CD4-positive, alpha-beta T cell treated with Interleukin-17A for 1 hour (primary cell): ENCODE results near the gene DPP3.
"Not testable (repeated sequence)": the region's sequence is repeated elsewhere in the genome, so short reads cannot be mapped to it uniquely, and the experiment has no call there.

Source experiments
- DNase-seq: peaks from one replicate; pipeline ENCODE4 v3.0.0-alpha.2; 2020

The DPP3 gene

GRCh38 chr11:66539170-66539869 lies 59.1 kb downstream of the DPP3 start:
- DNase-seq: no peak

GRCh38 chr11:66539870-66540213 lies 59.6 kb downstream of the DPP3 start:
- no peak for DNase-seq

- not testable (repeated sequence) for DNase-seq
These were observed 60.4 kb downstream of the DPP3 start for GRCh38 chr11:66540598-66540997.

GRCh38 chr11:66541892-66542291 lies 61.7 kb downstream of the DPP3 start:
- DNase-seq: no peak

- DNase-seq: no peak
These were observed 62.1 kb downstream of the DPP3 start for GRCh38 chr11:66542362-66542761.

- peak; percentile 82 for DNase-seq
These were observed 63.3 kb downstream of the DPP3 start for GRCh38 chr11:66543263-66544107.

- DNase-seq: not testable (repeated sequence)
These were observed 64.7 kb downstream of the DPP3 start for GRCh38 chr11:66544952-66545351.

- DNase-seq: peak; percentile 91
These were observed 65.6 kb downstream of the DPP3 start, which contains the start of gene ZDHHC24 for GRCh38 chr11:66545701-66546367. Gene ZDHHC24, minus strand, starts transcription at chr11:66546048. Its CDS starts 45 bp downstream, at chr11:66546003.

GRCh38 chr11:66546368-66546965 lies 66.2 kb downstream of the DPP3 start, which contains the start of gene ACTN3:
Gene ACTN3, plus strand, starts transcription at chr11:66546903. Its CDS starts 35 bp downstream, at chr11:66546938.
- DNase-seq: peak; percentile 12

- no peak for DNase-seq
These were observed 66.9 kb downstream of the DPP3 start for GRCh38 chr11:66546966-66547661.

GRCh38 chr11:66547662-66548009 lies 67.4 kb downstream of the DPP3 start:
- no peak for DNase-seq

GRCh38 chr11:66548041-66548440 lies 67.8 kb downstream of the DPP3 start:
- no peak for DNase-seq

GRCh38 chr11:66548774-66549630 lies 68.8 kb downstream of the DPP3 start:
- no peak for DNase-seq

- no peak for DNase-seq
These were observed 69.5 kb downstream of the DPP3 start for GRCh38 chr11:66549696-66550095.

GRCh38 chr11:66550887-66551286 lies 70.7 kb downstream of the DPP3 start:
- no peak for DNase-seq

- no peak for DNase-seq
These were observed 74.4 kb downstream of the DPP3 start for GRCh38 chr11:66554602-66555001.

GRCh38 chr11:66555416-66555815 lies 75.2 kb downstream of the DPP3 start:
- no peak for DNase-seq

- no peak for DNase-seq
These were observed 75.9 kb downstream of the DPP3 start for GRCh38 chr11:66556086-66556485.

- no peak for DNase-seq
These were observed 77.6 kb downstream of the DPP3 start for GRCh38 chr11:66557733-66558326.
